Measurements from ENCODE around the gene ETFB.

ETFB gene

GRCh38 chr19:51295382-51296126 is 70.6 kb downstream of the ETFB start:
- DNase-seq (ENCODE audit: low read depth), result no peak
